K562 (cell line): Measurements from ENCODE around the gene KPNA1.

Experiments
- BRCA1 ChIP-seq, 2 experiments: fragments of 450-650 bp in 1 of 2; sonication (generic) in 1 of 2; formaldehyde crosslinking in 1 of 2; IDR thresholded peaks; 2 replicates each; pipeline versions ENCODE4 v1.5.0 to v1.6.1; 2017 to 2020; ENCODE audit warnings: mild to moderate bottlenecking in 1 of 2, missing genetic modification reagents in 1 of 2
- CBX5 ChIP-seq: IDR thresholded peaks from 2 replicates; pipeline ENCODE4 v1.6.1; 2014; ENCODE audit warnings: low read depth, borderline replicate concordance
- FOXM1 ChIP-seq, 2 experiments: fragments of 450-650 bp in 1 of 2; sonication (generic) in 1 of 2; formaldehyde crosslinking in 1 of 2; IDR thresholded peaks; 2 replicates each; pipeline versions ENCODE4 v1.6.1 to v1.9.0; 2017 to 2022; ENCODE audit warnings: low read depth in 2 of 2, mild to moderate bottlenecking in 2 of 2, missing genetic modification reagents in 1 of 2, moderate library complexity in 1 of 2
- TEAD4 ChIP-seq, 2 experiments: sonication (generic) in 1 of 2; formaldehyde crosslinking in 1 of 2; IDR thresholded peaks; 2 replicates each; pipeline versions ENCODE4 v1.6.1 to v1.8.0; 2012 to 2022; ENCODE audit warnings: borderline replicate concordance in 1 of 2, inconsistent platforms in 1 of 2, low read length in 1 of 2, mild to moderate bottlenecking in 1 of 2, missing genetic modification reagents in 1 of 2
- TF ChIP-seq, protein P1 (sequence below), 3 experiments: IDR thresholded peaks in 2 of 3; conservative IDR thresholded peaks in 1 of 3; 2 replicates each; pipeline ENCODE4 v1.5.1; 2011 to 2012; ENCODE audit warnings: low read length in 3 of 3, mild to moderate bottlenecking in 3 of 3, control low read depth in 2 of 3, improper control_type of control experiment in 1 of 3, inconsistent platforms in 1 of 3, low read depth in 1 of 3, mixed read lengths in 1 of 3, moderate library complexity in 1 of 3; ENCODE audit not compliant: insufficient read depth in 2 of 3

DNA sequence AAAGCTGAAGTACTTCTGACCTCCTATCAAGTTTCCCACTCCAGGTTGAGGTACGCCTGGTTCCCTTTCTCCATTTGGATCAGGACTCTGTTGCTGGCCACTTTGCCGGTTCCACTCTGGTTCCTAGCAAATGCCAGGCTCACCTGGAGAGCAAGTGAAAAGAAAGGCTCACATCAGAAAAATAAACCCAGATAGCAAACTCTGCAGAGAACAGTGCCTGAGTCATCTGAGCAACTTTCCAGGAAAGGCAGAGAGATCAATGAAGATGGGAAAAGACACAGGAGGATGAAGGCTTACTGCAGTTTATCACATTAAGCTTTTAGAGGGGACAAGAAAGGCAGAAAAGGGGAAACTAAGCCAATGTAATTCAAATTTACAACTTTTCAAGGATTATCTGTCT lies 57.0 kb downstream of the KPNA1 start:
- TF ChIP-seq CBX5, result no peak
- TF ChIP-seq, protein P1, sequence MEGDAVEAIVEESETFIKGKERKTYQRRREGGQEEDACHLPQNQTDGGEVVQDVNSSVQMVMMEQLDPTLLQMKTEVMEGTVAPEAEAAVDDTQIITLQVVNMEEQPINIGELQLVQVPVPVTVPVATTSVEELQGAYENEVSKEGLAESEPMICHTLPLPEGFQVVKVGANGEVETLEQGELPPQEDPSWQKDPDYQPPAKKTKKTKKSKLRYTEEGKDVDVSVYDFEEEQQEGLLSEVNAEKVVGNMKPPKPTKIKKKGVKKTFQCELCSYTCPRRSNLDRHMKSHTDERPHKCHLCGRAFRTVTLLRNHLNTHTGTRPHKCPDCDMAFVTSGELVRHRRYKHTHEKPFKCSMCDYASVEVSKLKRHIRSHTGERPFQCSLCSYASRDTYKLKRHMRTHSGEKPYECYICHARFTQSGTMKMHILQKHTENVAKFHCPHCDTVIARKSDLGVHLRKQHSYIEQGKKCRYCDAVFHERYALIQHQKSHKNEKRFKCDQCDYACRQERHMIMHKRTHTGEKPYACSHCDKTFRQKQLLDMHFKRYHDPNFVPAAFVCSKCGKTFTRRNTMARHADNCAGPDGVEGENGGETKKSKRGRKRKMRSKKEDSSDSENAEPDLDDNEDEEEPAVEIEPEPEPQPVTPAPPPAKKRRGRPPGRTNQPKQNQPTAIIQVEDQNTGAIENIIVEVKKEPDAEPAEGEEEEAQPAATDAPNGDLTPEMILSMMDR (IDR thresholded peaks at IDR 0.05 in 2 of 3, conservative IDR thresholded peaks at IDR 0.05 in 1 of 3; ENCODE audit: insufficient read depth in 2 of 3, low read depth in 1 of 3, low read length in 3 of 3), result no peak
- TF ChIP-seq FOXM1 (IDR thresholded peaks at IDR 0.05; ENCODE audit: low read depth), result no peak
- TF ChIP-seq FOXM1 (CRISPR knock-in tag; IDR thresholded peaks at IDR 0.05; ENCODE audit: low read depth), result no peak
- no peak for TF ChIP-seq BRCA1 (IDR thresholded peaks at IDR 0.05)
- no peak for TF ChIP-seq BRCA1 (CRISPR knock-in tag; IDR thresholded peaks at IDR 0.05)
- TF ChIP-seq TEAD4 (IDR thresholded peaks at IDR 0.05; ENCODE audit: low read length), result no peak
- no peak for TF ChIP-seq TEAD4 (CRISPR knock-in tag; IDR thresholded peaks at IDR 0.05; ENCODE audit: borderline replicate concordance)
